ENCODE measurements around the gene RGL2. TPM values are rescaled to one million over a fixed set of nuclear protein-coding genes. Genes with fewer than 3 reads are reported as not detected.

RGL2 gene
- polyA plus RNA-seq, 1 of the 3 experiments (the other 2 are of a cell fraction) = 59.4 TPM

- TF ChIP-seq USF1 (IDR thresholded peaks at IDR 0.05; ENCODE audit: borderline replicate concordance, low read depth) (peak; percentile 15; the same call in 1 of the 2 replicates), MEF2A (IDR thresholded peaks at IDR 0.05; ENCODE audit: borderline replicate concordance, low read depth) (no peak), YY1 (IDR thresholded peaks at IDR 0.05; ENCODE audit: low read depth) (no peak), MXI1 (IDR thresholded peaks at IDR 0.05; ENCODE audit: low read depth, low read length) (peak; percentile 14; the same call in 1 of the 2 replicates), JUND (IDR thresholded peaks at IDR 0.05) (no peak), CTCF (IDR thresholded peaks at IDR 0.05) (peak; percentile 88), FOXJ3 (CRISPR knock-in tag; IDR thresholded peaks at IDR 0.05) (no peak), REST (IDR thresholded peaks at IDR 0.05; ENCODE audit: low read depth, low read length) (no peak), RXRA (IDR thresholded peaks at IDR 0.05; ENCODE audit: borderline replicate concordance, low read depth) (no peak), NRF1 (IDR thresholded peaks at IDR 0.05; ENCODE audit: low read depth, low read length) (peak; percentile 41; the same call in 1 of the 2 replicates), ELF1 (IDR thresholded peaks at IDR 0.05) (no peak), IRF3 (IDR thresholded peaks at IDR 0.05; ENCODE audit: low read depth, low read length) (no peak)
Measured at GRCh38 chr6:33247977-33248642, 50.6 kb downstream of the RGL2 start (continued).

GRCh38 chr6:33243476-33243875 lies 55.3 kb downstream of the RGL2 start:
- peaks cover 22% of the 10 kb centered on the region; the same call in 1 of the 2 replicates for H3K27me3 ChIP-seq (ENCODE audit: insufficient read depth)
- peaks cover 5% of the 10 kb centered on the region in 2 experiments; a peak in 2 of 4 replicates for H3K4me1 ChIP-seq (ENCODE audit: control insufficient read depth in 1 of 2, insufficient read depth in 2 of 2, low read depth in 1 of 2, low read length in 1 of 2)
- H3K9me2 ChIP-seq = no peaks in the 10 kb centered on the region
- H3K36me3 ChIP-seq (replicated peaks in 1 of 2; ENCODE audit: control insufficient read depth in 1 of 2, insufficient read depth in 2 of 2, low read length in 1 of 2) = no peaks in the 10 kb centered on the region
- peaks cover 2% of the 10 kb centered on the region for H3F3A ChIP-seq (replicated peaks; ENCODE audit: insufficient read depth)
- H3K9ac ChIP-seq = no peak overlapping the region
- H4K20me1 ChIP-seq (ENCODE audit: insufficient read depth) = no peaks in the 10 kb centered on the region
- 0% methylated on average over 1 of the region's 1 CpG for WGBS (ENCODE audit: low lambda C conversion rate)
- no peaks in the 10 kb centered on the region for H3K79me2 ChIP-seq (ENCODE audit: insufficient read depth)
- no peak overlapping the region for H3K4me2 ChIP-seq
- no peak overlapping the region for H3K4me3 ChIP-seq (ENCODE audit: low read depth in 2 of 2, low read length in 1 of 2)
- H3K27ac ChIP-seq (ENCODE audit: low read depth in 2 of 2, low read length in 1 of 2) = no peak overlapping the region
- no peak overlapping the region for H2AFZ ChIP-seq (ENCODE audit: low read depth)
- no peaks in the 10 kb centered on the region for H3K9me3 ChIP-seq
- ChIA-PET POLR2A (no interaction called here), CTCF (no interaction called here)
- DNase-seq = no peak
- no peak for TF ChIP-seq EZH2phosphoT487 (IDR thresholded peaks at IDR 0.05; ENCODE audit: borderline replicate concordance, low read depth)
- no peak for TF ChIP-seq JUND (IDR thresholded peaks at IDR 0.05)
- no peak for TF ChIP-seq TAF1 (IDR thresholded peaks at IDR 0.05; ENCODE audit: borderline replicate concordance, low read depth, low read length)
- no peak for TF ChIP-seq FOXJ3 (CRISPR knock-in tag; IDR thresholded peaks at IDR 0.05)
- TF ChIP-seq FOXM1 (IDR thresholded peaks at IDR 0.05; ENCODE audit: low read depth) = no peak
- no peak for TF ChIP-seq YY1 (IDR thresholded peaks at IDR 0.05; ENCODE audit: low read depth)
- TF ChIP-seq MXI1 (IDR thresholded peaks at IDR 0.05; ENCODE audit: low read depth, low read length) = no peak
- TF ChIP-seq REST (IDR thresholded peaks at IDR 0.05; ENCODE audit: low read depth, low read length) = no peak
- no peak for TF ChIP-seq USF1 (IDR thresholded peaks at IDR 0.05; ENCODE audit: borderline replicate concordance, low read depth)
- TF ChIP-seq EP300 (IDR thresholded peaks at IDR 0.05; ENCODE audit: borderline replicate concordance in 1 of 2, low read depth in 1 of 2, low read length in 1 of 2) = no peak
- no peak for TF ChIP-seq CHD2 (IDR thresholded peaks at IDR 0.05; ENCODE audit: low read length, partially characterized antibody)
